GM21367 (cell line): ENCODE data around the gene P3H2.

Experiments
- ATAC-seq: cut with Tn5 transposase; IDR thresholded peaks from one replicate; pipeline ENCODE4 v1.9.1; 2021; ENCODE audit not compliant: unreplicated experiment

P3H2 gene

DNA sequence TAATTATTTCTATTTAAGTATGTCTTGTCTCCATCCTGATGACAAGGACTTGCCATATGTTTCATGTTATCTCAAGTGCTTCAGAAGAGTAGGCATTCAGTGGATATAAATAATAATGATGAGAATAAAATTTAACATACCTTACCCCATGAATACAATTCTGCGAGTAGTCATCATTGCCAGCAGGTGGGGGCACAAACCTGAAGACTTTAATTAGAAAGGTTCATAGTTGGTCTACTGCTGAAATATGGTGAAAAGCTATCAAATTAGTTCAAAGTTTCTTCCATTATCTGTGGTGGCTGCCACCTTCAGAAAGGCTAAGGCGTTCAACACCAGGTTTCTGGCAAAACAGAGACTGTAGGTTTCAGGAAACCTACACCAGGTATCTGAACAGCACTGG, 100.9 kb downstream of the P3H2 start:
- no peak for ATAC-seq

- ATAC-seq: no peak
These were observed 101.7 kb downstream of the P3H2 start for GRCh38 chr3:190019006-190019405.

GRCh38 chr3:190018460-190018859, 102.2 kb downstream of the P3H2 start:
- no peak for ATAC-seq

GRCh38 chr3:190017521-190018288, 103.0 kb downstream of the P3H2 start:
- no peak for ATAC-seq

- no peak for ATAC-seq
These were observed 103.7 kb downstream of the P3H2 start for GRCh38 chr3:190016966-190017365.

DNA sequence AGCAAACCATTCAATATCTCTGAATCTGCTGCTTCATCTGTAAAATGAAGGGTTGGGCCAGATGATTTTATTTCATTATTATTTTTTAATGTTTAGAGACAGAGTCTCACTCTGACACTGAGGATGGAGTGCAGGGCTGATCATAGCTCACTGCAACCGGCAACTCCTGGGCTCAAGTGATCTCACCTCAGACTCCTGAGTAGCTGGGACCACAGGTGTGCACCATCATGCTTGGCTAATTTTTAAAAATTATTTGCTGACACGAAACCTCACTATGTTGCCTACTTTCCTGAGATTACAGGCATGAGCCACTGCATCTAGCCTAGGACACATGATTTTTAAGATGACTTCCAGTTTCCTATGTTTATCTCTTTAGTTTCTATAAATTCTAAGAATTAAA, 105.8 kb downstream of the P3H2 start:
- ATAC-seq: no peak

DNA sequence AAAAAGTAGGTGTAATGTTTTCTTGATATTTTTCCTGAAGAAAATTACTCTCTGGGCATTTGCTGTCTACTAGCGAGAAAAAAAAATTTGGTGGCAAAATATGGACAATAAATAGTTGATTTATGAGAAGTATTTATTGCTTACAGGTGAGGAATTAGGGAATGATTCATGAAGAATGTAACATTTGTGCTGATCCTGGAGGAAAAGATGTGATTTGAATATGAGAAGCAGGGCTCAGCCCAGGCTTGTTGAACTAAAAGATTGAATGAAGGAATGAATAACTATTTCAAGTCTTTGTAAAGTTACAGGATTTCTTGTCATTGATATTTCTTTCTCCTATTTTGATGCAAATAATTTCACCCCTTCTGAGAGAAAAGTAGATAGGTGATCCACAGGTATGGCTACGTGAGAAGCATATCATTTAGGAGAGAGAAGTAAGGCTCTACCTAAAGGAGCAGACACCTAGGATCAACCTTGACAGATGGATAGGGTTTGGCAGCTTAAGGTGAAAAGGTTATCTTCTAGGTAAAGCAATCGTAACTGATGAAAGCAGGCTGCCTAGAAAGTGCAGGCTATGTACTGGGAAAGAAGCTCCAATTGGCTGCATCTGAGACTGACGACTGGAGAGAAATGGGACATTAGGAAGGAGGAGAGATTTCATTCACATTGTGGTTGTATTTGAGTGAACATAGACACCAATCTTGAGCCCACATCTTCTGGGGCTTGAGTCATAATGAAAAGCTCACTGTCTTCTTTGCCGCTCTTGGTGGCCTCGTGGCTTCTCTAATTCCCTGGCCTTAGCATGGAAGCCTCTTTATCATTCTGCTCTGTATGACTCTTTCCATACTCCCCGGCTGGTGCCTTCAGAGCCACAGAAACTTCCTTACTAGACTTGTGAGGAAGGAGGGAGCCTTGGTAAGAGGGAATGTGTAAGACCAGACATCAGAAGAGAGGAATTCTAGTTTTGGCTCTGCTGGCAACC, 106.5 kb downstream of the P3H2 start:
- ATAC-seq: no peak

GRCh38 chr3:190012784-190013183, 107.9 kb downstream of the P3H2 start:
- ATAC-seq: no peak

DNA sequence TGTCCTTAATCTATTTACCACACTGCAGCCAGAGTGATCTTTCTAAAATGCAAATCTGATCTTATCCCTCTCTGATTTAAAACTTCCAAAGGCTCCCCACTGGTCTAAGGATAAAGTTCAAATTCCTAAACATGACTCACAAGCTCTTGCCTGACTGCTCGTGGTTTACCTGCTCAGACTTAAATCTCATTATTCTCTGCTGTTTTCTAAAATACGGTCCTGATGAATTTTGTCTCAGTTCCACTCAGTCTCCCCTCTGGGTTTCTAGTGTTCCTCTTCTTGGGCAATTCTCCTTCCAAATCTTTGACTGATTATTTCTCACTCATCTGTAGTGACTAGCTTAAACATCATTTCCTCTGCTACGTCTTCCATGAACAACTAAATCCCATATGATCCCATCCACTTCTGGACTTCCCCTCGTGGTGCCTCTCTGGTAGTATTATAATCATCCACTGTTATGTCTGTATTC, 108.3 kb downstream of the P3H2 start:
- no peak for ATAC-seq

GRCh38 chr3:190010486-190010885, 110.2 kb downstream of the P3H2 start:
- no peak for ATAC-seq

DNA sequence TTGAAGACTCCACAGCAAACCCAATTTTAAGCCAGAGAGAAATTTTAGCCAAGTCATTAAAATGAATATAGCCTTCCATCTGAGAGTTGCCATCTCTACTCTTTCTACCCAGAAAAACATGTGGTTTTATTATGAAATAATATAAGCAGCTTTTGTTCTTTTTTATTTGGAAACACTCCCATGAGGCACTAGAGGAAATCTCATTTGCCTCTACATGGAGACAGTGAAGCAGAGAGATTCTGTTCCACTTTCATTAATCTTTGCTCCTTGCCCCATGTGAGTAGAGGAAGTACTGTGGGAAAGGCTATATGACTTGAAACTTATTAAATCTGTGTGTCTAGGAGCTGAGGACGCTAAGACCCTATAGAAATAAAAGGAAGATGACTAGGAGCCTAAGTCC, 111.1 kb downstream of the P3H2 start:
- no peak for ATAC-seq

DNA sequence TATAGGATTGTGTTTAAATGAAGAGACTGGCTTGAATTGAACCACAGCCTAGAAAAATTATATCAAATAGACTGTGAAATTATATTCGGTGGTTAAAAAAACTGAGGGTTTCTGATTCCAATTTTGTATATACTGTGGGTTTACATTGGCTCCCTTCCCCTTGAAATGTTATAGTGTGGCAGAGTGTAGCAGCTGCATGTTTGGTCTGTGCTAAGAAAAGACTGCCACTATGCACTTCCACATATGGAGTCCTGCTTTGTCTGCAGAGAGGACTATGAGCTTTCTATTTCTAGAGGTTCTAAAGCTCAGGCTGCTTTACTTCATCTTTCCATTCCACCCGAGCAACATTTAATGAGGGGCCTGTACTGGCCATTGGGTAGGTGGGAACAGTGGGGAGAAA, 112.3 kb downstream of the P3H2 start:
- ATAC-seq: no peak

DNA sequence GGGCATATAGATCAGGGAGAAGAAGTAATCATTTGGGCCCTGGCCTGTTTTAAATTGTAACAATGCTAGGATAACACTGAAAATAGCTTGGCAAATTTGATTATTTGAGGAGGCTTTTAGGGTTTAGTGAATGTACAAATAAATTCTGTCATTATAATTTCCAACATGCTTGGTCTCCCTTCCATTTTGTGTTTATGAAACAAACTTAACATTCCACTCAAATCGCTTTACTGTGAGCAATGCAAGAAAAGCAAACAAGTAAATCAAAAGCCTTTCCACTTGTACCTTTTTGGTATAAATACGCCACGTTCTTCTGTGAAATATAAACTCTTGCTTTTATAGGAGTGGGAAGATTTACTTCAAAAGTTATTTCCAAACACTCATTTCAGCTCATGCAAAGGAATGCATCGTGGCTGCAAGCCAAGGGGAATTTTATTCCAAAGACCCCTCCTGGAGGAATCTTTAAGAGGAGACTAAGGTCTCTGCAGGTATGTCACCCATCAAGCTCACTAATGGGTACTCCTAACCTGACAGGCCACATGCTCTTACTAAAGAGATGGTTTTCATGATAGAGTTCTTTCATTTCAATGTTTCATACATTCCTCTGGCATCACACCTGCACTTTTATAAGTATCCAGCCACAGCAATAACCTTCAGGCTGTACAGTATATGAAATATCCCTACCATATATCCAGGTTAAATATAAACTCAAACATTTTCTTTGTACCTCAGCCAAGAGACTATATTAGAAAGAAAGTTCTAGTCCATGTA, 115.2 kb downstream of the P3H2 start:
- no peak for ATAC-seq

- no peak for ATAC-seq
These were observed 116.0 kb downstream of the P3H2 start for GRCh38 chr3:190004656-190005055.

GRCh38 chr3:190003681-190004123, 117.0 kb downstream of the P3H2 start:
- ATAC-seq: no peak

DNA sequence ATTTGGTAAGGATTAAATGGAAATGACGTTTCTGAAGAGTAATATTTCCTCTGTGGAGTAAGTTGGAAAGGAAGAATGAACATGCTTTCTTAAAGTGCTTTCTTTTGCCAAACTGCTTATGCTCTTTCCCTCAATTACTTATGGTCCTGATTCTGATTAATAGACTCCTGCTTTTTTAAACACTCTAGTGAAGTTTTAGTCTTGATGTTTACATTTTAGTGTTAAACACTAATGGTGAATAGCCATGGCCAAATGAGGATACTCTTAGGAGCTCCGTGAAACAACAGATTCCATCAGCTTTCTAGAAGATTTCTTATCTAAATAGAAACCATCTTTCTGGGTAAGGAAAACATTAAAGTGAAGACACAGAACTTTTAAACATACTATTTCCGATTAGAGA, 117.6 kb downstream of the P3H2 start:
- ATAC-seq: no peak

- ATAC-seq: no peak
These were observed 119.3 kb downstream of the P3H2 start for GRCh38 chr3:190001426-190001825.

- ATAC-seq: no peak
These were observed 119.9 kb downstream of the P3H2 start for GRCh38 chr3:190000861-190001196.

GRCh38 chr3:190000187-190000860, 120.4 kb downstream of the P3H2 start:
- no peak for ATAC-seq

- no peak for ATAC-seq
These were observed 121.0 kb downstream of the P3H2 start for GRCh38 chr3:189999718-190000117.

GRCh38 chr3:189995129-189995528, 125.6 kb downstream of the P3H2 start:
- ATAC-seq: no peak
